Lower leg skin (tissue), 3 donors: ENCODE data around the gene CSPG5.

Experiments
- POLR2A ChIP-seq, 2 donors: fragments of 450-650 bp; IDR thresholded peaks; one replicate each; pipeline ENCODE4 v1.6.1; 2016 to 2017; ENCODE audit warnings: antibody characterized with exemption in 2 of 2, mild to moderate bottlenecking in 1 of 2, moderate library complexity in 1 of 2
- TF ChIP-seq, protein P1 (sequence below), 3 donors: fragments of 450-650 bp; IDR thresholded peaks; one replicate each; pipeline ENCODE4 v1.5.1; 2016; ENCODE audit warnings: antibody characterized with exemption in 3 of 3, mild to moderate bottlenecking in 3 of 3, moderate library complexity in 2 of 3

- TF ChIP-seq, protein P1, sequence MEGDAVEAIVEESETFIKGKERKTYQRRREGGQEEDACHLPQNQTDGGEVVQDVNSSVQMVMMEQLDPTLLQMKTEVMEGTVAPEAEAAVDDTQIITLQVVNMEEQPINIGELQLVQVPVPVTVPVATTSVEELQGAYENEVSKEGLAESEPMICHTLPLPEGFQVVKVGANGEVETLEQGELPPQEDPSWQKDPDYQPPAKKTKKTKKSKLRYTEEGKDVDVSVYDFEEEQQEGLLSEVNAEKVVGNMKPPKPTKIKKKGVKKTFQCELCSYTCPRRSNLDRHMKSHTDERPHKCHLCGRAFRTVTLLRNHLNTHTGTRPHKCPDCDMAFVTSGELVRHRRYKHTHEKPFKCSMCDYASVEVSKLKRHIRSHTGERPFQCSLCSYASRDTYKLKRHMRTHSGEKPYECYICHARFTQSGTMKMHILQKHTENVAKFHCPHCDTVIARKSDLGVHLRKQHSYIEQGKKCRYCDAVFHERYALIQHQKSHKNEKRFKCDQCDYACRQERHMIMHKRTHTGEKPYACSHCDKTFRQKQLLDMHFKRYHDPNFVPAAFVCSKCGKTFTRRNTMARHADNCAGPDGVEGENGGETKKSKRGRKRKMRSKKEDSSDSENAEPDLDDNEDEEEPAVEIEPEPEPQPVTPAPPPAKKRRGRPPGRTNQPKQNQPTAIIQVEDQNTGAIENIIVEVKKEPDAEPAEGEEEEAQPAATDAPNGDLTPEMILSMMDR (IDR thresholded peaks at IDR 0.05), result no peak
- no peak for TF ChIP-seq POLR2A (IDR thresholded peaks at IDR 0.05)
These were observed 65.3 kb downstream of the CSPG5 start, which contains the start of gene ELP6 for GRCh38 chr3:47513125-47513929.
